ENCODE measurements around the gene THAP6.

The THAP6 gene

DNA sequence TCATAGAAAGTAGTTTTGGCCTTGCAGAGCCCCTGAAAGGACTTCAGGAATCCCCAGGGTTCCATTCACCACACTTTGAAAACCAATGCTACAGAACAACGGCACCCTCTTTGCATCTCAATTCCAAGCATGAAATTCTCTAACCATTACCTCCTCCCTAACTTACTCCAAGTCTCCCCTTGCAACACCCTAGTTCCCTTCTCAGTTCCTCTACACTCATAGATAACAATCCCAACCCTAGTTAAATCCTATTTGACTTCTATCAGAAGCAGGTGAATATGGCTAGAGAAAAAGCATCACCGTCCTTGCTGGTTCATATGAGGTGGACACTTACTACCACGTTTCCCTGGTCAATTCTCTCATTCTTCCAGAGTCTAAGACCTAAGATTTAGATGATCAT lies 2.4 kb upstream of the THAP6 start:
- no peak overlapping the region for H3K9ac ChIP-seq
- H3K36me3 ChIP-seq (ENCODE audit: control insufficient read depth, insufficient read depth, low read length): no peaks in the 10 kb centered on the region
- peak overlapping the region; percentile 47 for H3K4me2 ChIP-seq (ENCODE audit: low read length)
- H3K27me3 ChIP-seq (ENCODE audit: control insufficient read depth, insufficient read depth, low read length): no peaks in the 10 kb centered on the region
- TF ChIP-seq, protein P1, sequence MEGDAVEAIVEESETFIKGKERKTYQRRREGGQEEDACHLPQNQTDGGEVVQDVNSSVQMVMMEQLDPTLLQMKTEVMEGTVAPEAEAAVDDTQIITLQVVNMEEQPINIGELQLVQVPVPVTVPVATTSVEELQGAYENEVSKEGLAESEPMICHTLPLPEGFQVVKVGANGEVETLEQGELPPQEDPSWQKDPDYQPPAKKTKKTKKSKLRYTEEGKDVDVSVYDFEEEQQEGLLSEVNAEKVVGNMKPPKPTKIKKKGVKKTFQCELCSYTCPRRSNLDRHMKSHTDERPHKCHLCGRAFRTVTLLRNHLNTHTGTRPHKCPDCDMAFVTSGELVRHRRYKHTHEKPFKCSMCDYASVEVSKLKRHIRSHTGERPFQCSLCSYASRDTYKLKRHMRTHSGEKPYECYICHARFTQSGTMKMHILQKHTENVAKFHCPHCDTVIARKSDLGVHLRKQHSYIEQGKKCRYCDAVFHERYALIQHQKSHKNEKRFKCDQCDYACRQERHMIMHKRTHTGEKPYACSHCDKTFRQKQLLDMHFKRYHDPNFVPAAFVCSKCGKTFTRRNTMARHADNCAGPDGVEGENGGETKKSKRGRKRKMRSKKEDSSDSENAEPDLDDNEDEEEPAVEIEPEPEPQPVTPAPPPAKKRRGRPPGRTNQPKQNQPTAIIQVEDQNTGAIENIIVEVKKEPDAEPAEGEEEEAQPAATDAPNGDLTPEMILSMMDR (IDR thresholded peaks at IDR 0.05): no peak
- H3K4me1 ChIP-seq: peaks cover 8% of the 10 kb centered on the region
- H2AFZ ChIP-seq: no peak overlapping the region
- peak overlapping the region; percentile 3 for H3K4me3 ChIP-seq (ENCODE audit: low read depth, low read length)
- H3K79me2 ChIP-seq: no peaks in the 10 kb centered on the region
- H3K9me3 ChIP-seq (ENCODE audit: control insufficient read depth, low read length): no peaks in the 10 kb centered on the region
- H3K27ac ChIP-seq: peak overlapping the region; percentile 30

DNA sequence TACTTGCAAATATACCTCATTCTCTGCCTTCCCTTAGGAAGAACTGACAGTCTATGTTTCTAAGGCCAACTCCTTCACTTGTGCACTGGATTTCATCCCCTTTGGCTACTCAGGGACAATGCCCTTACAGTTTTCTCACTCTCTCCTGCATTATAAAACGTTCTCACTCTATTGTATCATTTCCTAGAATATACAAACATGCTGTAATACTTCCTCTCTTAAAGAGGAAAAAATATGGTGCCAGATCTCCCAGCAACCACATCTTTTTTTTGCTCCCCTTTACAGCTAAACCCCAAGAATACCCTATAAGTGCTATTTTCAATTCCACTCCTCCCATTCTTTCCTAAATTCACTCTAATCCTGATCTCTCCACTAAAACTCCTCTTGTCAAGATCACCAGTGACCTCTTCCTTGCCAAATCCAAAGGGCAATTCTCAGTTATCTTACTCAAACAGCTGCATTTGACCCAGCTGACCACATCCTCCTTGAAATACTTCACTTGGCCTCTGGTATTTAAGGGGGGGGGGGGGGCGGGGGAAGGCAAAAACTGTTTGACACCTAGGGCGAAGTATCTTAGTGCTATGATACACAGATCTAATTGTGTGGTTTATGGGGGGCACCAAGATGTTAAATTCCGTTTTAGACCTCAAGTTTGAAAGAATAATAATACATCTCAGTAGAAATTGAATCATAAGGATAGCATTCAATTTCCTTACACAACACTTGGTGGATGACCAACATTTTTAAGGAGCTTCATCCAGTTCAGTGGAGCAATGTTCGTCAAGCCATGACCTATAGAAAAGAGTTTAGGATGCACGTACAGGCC lies 1.7 kb upstream of the THAP6 start:
- Histone ChIP-seq H3K4me1 (peaks cover 8% of the 10 kb centered on the region), H3K9ac (no peak overlapping the region), H3K4me2 (ENCODE audit: low read length) (peak overlapping the region; percentile 83), H3K36me3 (ENCODE audit: control insufficient read depth, insufficient read depth, low read length) (no peaks in the 10 kb centered on the region), H3K9me3 (ENCODE audit: control insufficient read depth, low read length) (no peaks in the 10 kb centered on the region), H3K27ac (peak overlapping the region; percentile 30), H3K27me3 (ENCODE audit: control insufficient read depth, insufficient read depth, low read length) (no peaks in the 10 kb centered on the region), H3K4me3 (ENCODE audit: low read depth, low read length) (peak overlapping the region; percentile 95), H2AFZ (no peak overlapping the region), H3K79me2 (no peaks in the 10 kb centered on the region)
- TF ChIP-seq, protein P1 (IDR thresholded peaks at IDR 0.05): no peak

DNA sequence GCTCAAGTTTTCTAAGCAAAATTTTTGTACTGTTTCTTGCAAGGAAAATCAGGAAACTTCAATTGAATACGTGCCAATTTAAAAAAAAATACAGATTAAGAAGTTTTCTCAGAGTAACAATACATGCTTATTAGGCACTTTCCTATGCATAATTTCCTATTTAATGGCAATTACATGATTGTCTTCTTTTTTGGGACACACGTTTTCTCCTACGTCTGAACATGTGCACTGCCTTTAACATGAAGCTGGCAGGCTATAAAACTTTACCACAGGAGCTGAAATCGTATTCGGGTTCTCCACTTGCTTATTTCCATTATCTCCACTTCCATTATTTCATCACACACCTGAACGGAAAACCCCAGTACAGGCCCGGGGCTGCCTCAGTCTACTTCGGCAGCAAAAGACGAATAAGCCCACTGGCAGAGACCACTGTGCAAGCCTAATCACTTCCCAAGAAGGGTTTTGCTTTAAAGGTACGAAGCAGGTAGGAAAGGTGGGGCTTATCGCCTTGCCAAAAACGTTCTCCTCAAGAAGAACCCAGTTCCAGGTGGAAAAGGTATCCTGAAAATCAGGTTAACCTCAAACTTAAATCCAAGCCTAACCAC lies 645 bp upstream of the THAP6 start:
- Histone ChIP-seq H3K9me3 (ENCODE audit: control insufficient read depth, low read length) (no peaks in the 10 kb centered on the region), H3K79me2 (no peaks in the 10 kb centered on the region), H3K27me3 (ENCODE audit: control insufficient read depth, insufficient read depth, low read length) (no peaks in the 10 kb centered on the region), H2AFZ (peak overlapping the region; percentile 84), H3K4me3 (ENCODE audit: low read depth, low read length) (peak overlapping the region; percentile 95), H3K4me1 (peaks cover 8% of the 10 kb centered on the region), H3K4me2 (ENCODE audit: low read length) (peak overlapping the region; percentile 83), H3K27ac (peak overlapping the region; percentile 96), H3K36me3 (ENCODE audit: control insufficient read depth, insufficient read depth, low read length) (no peaks in the 10 kb centered on the region), H3K9ac (no peak overlapping the region)
- TF ChIP-seq, protein P1 (IDR thresholded peaks at IDR 0.05): no peak

DNA sequence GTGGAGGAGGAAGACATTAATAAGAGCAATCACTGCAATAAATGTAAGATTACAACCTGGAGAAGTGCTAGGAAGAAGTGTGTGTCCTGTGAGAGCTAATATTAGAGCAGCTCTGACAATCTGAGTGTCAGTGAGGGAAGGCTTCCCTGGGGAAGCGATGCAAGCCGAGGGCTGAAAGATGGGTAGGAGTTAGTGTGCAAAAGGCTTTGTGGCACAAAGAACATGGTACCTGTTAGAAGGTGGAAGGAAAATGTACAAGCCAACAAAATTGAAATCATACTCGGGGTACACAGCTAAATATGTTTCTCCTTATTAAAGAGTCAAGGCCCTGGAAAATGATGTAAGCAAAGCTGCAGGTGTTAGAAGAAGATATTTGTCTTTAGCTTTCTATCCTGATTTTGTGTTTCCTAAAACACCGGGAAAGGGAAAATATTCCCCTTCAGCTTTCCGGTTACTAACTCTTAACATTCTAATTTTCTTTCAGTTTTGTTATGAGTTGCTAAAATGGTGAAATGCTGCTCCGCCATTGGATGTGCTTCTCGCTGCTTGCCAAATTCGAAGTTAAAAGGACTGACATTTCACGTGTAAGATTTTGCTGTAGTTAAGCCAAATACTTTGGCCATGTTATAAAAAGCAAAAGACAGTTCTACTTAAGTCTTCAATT lies 808 bp downstream of the THAP6 start:
- Histone ChIP-seq H3K4me2 (ENCODE audit: low read length) (peak overlapping the region; percentile 83), H3K36me3 (ENCODE audit: control insufficient read depth, insufficient read depth, low read length) (no peaks in the 10 kb centered on the region), H3K27me3 (ENCODE audit: control insufficient read depth, insufficient read depth, low read length) (no peaks in the 10 kb centered on the region), H3K4me3 (ENCODE audit: low read depth, low read length) (peak overlapping the region; percentile 95), H3K4me1 (peaks cover 8% of the 10 kb centered on the region), H3K79me2 (no peaks in the 10 kb centered on the region), H2AFZ (peak overlapping the region; percentile 84), H3K9me3 (ENCODE audit: control insufficient read depth, low read length) (no peaks in the 10 kb centered on the region), H3K27ac (peak overlapping the region; percentile 96), H3K9ac (no peak overlapping the region)
- TF ChIP-seq, protein P1 (IDR thresholded peaks at IDR 0.05): no peak
